Nephron (organoid): Measurements from ENCODE around the gene SLC43A1.

ENCODE experiments used
- H3K27ac Mint-ChIP-seq, 3 experiments: 2 replicates each; pipeline ENCODE4 v1.8.0; 2020; ENCODE audit warnings: mixed read lengths in 3 of 3, mild to moderate bottlenecking in 2 of 3, moderate library complexity in 1 of 3
- H3K27me3 Mint-ChIP-seq: 2 replicates; pipeline ENCODE4 v1.8.0; 2021; ENCODE audit warnings: low read depth, mild to moderate bottlenecking, moderate library complexity, mixed read lengths
- H3K36me3 Mint-ChIP-seq: 2 replicates; pipeline ENCODE4 v1.8.0; 2020; ENCODE audit warnings: low read depth, mixed read lengths
- H3K4me1 Mint-ChIP-seq: 2 replicates; pipeline ENCODE4 v1.8.0; 2020; ENCODE audit warnings: mixed read lengths
- H3K4me3 Mint-ChIP-seq, 3 experiments: 2 replicates each; pipeline ENCODE4 v1.8.0; 2020; ENCODE audit warnings: mild to moderate bottlenecking in 3 of 3, mixed read lengths in 3 of 3, moderate library complexity in 2 of 3
- H3K9me3 Mint-ChIP-seq: 2 replicates; pipeline ENCODE4 v1.8.0; 2020; ENCODE audit warnings: mixed read lengths
- CTCF ChIP-seq, 3 experiments: fragments of 200-600 bp; sonication (generic); IDR thresholded peaks; one replicate each; pipeline ENCODE4 v1.5.0; 2021; ENCODE audit warnings: antibody characterized with exemption in 3 of 3; ENCODE audit not compliant: unreplicated experiment in 3 of 3

The SLC43A1 gene

GRCh38 chr11:57436031-57436430, 79.5 kb downstream of the SLC43A1 start:
- Mint-ChIP-seq H3K4me3 (no peak overlapping the region), H3K27ac (no peak overlapping the region), H3K36me3 (no peaks in the 10 kb centered on the region), H3K27me3 (peaks cover 23% of the 10 kb centered on the region), H3K4me1 (no peaks in the 10 kb centered on the region), H3K9me3 (no peaks in the 10 kb centered on the region)
- TF ChIP-seq CTCF (IDR thresholded peaks at IDR 0.05; ENCODE audit: unreplicated experiment in 3 of 3): no peak

- no peaks in the 10 kb centered on the region for H3K36me3 Mint-ChIP-seq
- H3K4me3 Mint-ChIP-seq: no peak overlapping the region
- no peak for TF ChIP-seq CTCF (IDR thresholded peaks at IDR 0.05; ENCODE audit: unreplicated experiment in 3 of 3)
- H3K27ac Mint-ChIP-seq: no peak overlapping the region
- H3K9me3 Mint-ChIP-seq: no peaks in the 10 kb centered on the region
- peaks cover 26% of the 10 kb centered on the region for H3K27me3 Mint-ChIP-seq
- H3K4me1 Mint-ChIP-seq: no peaks in the 10 kb centered on the region
These were observed 80.6 kb downstream of the SLC43A1 start for GRCh38 chr11:57434640-57435546.
